ENCODE measurements around the gene EMC7.

DNA sequence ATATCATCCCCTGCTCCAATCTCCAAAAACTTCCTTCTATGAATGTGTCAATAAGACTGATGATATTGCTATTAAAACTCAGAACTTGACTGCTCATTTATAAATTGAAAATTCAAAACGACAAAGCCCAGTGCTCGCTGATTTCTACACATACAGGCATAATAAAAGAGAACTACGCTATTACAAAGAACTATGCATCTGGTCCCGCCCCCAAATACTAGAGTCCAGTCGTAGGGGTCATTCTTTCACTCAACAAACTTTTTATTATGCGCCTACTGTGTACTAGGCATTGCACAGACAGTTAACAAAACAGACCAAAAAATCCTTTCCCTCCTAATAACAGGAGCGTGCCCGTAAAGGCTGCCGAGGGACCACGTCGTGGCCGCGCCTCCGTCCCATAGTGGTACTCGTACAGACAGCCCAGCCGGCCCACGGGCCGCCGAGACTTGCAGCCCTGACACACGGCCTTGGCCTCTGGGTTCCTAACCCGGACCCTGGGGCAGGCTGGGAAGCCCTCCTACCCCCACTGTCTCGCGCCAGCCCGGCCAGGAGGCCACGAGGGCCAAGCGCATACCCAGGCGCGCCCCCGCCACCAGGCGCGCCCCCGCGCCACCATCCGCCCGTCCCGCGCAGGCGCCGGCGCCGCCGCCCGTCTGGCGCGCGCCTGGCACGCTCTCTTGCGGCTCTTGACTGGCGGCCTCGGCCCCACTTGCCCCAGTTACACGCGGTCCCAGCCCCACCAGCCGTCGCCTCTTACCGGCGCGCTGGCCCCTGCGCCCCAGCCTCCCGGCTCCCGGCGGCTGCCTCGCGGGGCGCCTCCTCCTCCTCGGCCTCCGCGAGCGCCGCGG lies 63.4 kb downstream of the EMC7 start:
- TF ChIP-seq POLR2A (IDR thresholded peaks at IDR 0.05; ENCODE audit: low read depth, low read length) = peak; percentile 95
- no peak for TF ChIP-seq SMC3 (IDR thresholded peaks at IDR 0.05; ENCODE audit: borderline replicate concordance, low read length)
- no peak for TF ChIP-seq NR2C2 (IDR thresholded peaks at IDR 0.05; ENCODE audit: borderline replicate concordance, control insufficient read depth, insufficient read length, low read depth)
- TF ChIP-seq TCF7 (IDR thresholded peaks at IDR 0.05; ENCODE audit: borderline replicate concordance) = no peak
- no peak for TF ChIP-seq RCOR1 (conservative IDR thresholded peaks at IDR 0.05; ENCODE audit: low read depth, low read length)
- TF ChIP-seq FOS (IDR thresholded peaks at IDR 0.05; ENCODE audit: borderline replicate concordance, extremely low read depth, insufficient read length) = no peak
- peak; percentile 35 for TF ChIP-seq RUNX3 (IDR thresholded peaks at IDR 0.05; ENCODE audit: low read length)
- TF ChIP-seq, protein P1, sequence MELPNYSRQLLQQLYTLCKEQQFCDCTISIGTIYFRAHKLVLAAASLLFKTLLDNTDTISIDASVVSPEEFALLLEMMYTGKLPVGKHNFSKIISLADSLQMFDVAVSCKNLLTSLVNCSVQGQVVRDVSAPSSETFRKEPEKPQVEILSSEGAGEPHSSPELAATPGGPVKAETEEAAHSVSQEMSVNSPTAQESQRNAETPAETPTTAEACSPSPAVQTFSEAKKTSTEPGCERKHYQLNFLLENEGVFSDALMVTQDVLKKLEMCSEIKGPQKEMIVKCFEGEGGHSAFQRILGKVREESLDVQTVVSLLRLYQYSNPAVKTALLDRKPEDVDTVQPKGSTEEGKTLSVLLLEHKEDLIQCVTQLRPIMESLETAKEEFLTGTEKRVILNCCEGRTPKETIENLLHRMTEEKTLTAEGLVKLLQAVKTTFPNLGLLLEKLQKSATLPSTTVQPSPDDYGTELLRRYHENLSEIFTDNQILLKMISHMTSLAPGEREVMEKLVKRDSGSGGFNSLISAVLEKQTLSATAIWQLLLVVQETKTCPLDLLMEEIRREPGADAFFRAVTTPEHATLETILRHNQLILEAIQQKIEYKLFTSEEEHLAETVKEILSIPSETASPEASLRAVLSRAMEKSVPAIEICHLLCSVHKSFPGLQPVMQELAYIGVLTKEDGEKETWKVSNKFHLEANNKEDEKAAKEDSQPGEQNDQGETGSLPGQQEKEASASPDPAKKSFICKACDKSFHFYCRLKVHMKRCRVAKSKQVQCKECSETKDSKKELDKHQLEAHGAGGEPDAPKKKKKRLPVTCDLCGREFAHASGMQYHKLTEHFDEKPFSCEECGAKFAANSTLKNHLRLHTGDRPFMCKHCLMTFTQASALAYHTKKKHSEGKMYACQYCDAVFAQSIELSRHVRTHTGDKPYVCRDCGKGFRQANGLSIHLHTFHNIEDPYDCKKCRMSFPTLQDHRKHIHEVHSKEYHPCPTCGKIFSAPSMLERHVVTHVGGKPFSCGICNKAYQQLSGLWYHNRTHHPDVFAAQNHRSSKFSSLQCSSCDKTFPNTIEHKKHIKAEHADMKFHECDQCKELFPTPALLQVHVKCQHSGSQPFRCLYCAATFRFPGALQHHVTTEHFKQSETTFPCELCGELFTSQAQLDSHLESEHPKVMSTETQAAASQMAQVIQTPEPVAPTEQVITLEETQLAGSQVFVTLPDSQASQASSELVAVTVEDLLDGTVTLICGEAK (IDR thresholded peaks at IDR 0.05; ENCODE audit: borderline replicate concordance) = no peak
- TF ChIP-seq, protein P2, sequence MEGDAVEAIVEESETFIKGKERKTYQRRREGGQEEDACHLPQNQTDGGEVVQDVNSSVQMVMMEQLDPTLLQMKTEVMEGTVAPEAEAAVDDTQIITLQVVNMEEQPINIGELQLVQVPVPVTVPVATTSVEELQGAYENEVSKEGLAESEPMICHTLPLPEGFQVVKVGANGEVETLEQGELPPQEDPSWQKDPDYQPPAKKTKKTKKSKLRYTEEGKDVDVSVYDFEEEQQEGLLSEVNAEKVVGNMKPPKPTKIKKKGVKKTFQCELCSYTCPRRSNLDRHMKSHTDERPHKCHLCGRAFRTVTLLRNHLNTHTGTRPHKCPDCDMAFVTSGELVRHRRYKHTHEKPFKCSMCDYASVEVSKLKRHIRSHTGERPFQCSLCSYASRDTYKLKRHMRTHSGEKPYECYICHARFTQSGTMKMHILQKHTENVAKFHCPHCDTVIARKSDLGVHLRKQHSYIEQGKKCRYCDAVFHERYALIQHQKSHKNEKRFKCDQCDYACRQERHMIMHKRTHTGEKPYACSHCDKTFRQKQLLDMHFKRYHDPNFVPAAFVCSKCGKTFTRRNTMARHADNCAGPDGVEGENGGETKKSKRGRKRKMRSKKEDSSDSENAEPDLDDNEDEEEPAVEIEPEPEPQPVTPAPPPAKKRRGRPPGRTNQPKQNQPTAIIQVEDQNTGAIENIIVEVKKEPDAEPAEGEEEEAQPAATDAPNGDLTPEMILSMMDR (IDR thresholded peaks at IDR 0.05 in 2 of 3, conservative IDR thresholded peaks at IDR 0.05 in 1 of 3; ENCODE audit: control insufficient read depth in 2 of 3, extremely low read depth in 1 of 3, insufficient read depth in 1 of 3, low read depth in 3 of 3, low read length in 3 of 3) = no peak
- no peak; the same call in 1 of the 2 replicates for TF ChIP-seq PAX5 (IDR thresholded peaks at IDR 0.05; ENCODE audit: borderline replicate concordance, low read depth, low read length)
- TF ChIP-seq, protein P3, sequence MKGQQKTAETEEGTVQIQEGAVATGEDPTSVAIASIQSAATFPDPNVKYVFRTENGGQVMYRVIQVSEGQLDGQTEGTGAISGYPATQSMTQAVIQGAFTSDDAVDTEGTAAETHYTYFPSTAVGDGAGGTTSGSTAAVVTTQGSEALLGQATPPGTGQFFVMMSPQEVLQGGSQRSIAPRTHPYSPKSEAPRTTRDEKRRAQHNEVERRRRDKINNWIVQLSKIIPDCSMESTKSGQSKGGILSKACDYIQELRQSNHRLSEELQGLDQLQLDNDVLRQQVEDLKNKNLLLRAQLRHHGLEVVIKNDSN (IDR thresholded peaks at IDR 0.05; ENCODE audit: borderline replicate concordance, extremely low read length, insufficient read depth, low read depth, low read length) = peak; percentile 41
